H9 (cell line): ENCODE data around the gene PLA2G1B. TPM values are rescaled to one million over a fixed set of nuclear protein-coding genes. Genes with fewer than 3 reads are reported as not detected.

Source experiments
- DNase-seq: peaks from one replicate; pipeline ENCODE4 v3.0.0-alpha.2; 2017
- H2AFZ ChIP-seq: one replicate; pipeline ENCODE4 v1.6.1; 2013; ENCODE audit warnings: mild to moderate bottlenecking, low read length, control low read depth, moderate library complexity
- H2AK5ac ChIP-seq: 2 replicates; pipeline ENCODE4 v1.6.1; 2013; ENCODE audit warnings: low read length, control low read depth, mixed read lengths; ENCODE audit not compliant: insufficient read length
- H2BK120ac ChIP-seq: one replicate; pipeline ENCODE4 v1.6.1; 2013; ENCODE audit warnings: low read depth, mild to moderate bottlenecking, low read length, control low read depth, inconsistent platforms; ENCODE audit not compliant: poor library complexity, severe bottlenecking
- H2BK12ac ChIP-seq: 2 replicates; pipeline ENCODE4 v1.6.1; 2013; ENCODE audit warnings: low read length, control low read depth, mixed read lengths, low read depth; ENCODE audit not compliant: insufficient read length
- H2BK15ac ChIP-seq: 2 replicates; pipeline ENCODE4 v1.6.1; 2013; ENCODE audit warnings: low read depth, low read length, control low read depth
- H2BK20ac ChIP-seq: one replicate; pipeline ENCODE4 v1.6.1; 2013; ENCODE audit warnings: low read depth, mild to moderate bottlenecking, low read length, control low read depth, inconsistent platforms; ENCODE audit not compliant: poor library complexity, severe bottlenecking
- H2BK5ac ChIP-seq: 2 replicates; pipeline ENCODE4 v1.6.1; 2013; ENCODE audit warnings: low read length, control low read depth, mixed read lengths; ENCODE audit not compliant: insufficient read length
- H3K14ac ChIP-seq: 2 replicates; pipeline ENCODE4 v1.6.1; 2013; ENCODE audit warnings: low read length, control low read depth; ENCODE audit not compliant: insufficient read depth
- H3K18ac ChIP-seq: 2 replicates; pipeline ENCODE4 v1.6.1; 2013; ENCODE audit warnings: low read depth, mild to moderate bottlenecking, mixed read lengths, low read length, control low read depth; ENCODE audit not compliant: insufficient read length
- H3K23ac ChIP-seq: 2 replicates; pipeline ENCODE4 v1.6.1; 2013; ENCODE audit warnings: low read length, control low read depth, mixed read lengths, low read depth; ENCODE audit not compliant: insufficient read length
- H3K23me2 ChIP-seq: 2 replicates; pipeline ENCODE4 v1.6.1; 2013; ENCODE audit warnings: low read depth, mild to moderate bottlenecking, mixed read lengths, low read length, control low read depth; ENCODE audit not compliant: insufficient read length, poor library complexity, severe bottlenecking
- H3K27ac ChIP-seq: 2 replicates; pipeline ENCODE4 v1.5.1; 2013; ENCODE audit warnings: low read length, control low read depth, mixed read lengths, low read depth; ENCODE audit not compliant: insufficient read length
- H3K27me3 ChIP-seq: 2 replicates; pipeline ENCODE4 v1.6.1; 2013; ENCODE audit warnings: low read length, control low read depth, inconsistent platforms; ENCODE audit not compliant: insufficient read depth
- H3K4ac ChIP-seq: 2 replicates; pipeline ENCODE4 v1.6.1; 2013; ENCODE audit warnings: low read depth, mild to moderate bottlenecking, control low read depth, inconsistent platforms, low read length, moderate library complexity
- H3K4me1 ChIP-seq: 2 replicates; pipeline ENCODE4 v1.6.1; 2013; ENCODE audit warnings: low read length, control low read depth, inconsistent platforms; ENCODE audit not compliant: insufficient read depth
- H3K4me2 ChIP-seq: 2 replicates; pipeline ENCODE4 v1.6.1; 2013; ENCODE audit warnings: low read length, control low read depth, mixed read lengths; ENCODE audit not compliant: insufficient read length, insufficient read depth
- H3K56ac ChIP-seq: 2 replicates; pipeline ENCODE4 v1.6.1; 2013; ENCODE audit warnings: low read depth, mild to moderate bottlenecking, mixed read lengths, low read length, control low read depth; ENCODE audit not compliant: insufficient read length
- H3K79me1 ChIP-seq: 2 replicates; pipeline ENCODE4 v1.6.1; 2013; ENCODE audit warnings: low read depth, mild to moderate bottlenecking, moderate library complexity, low read length, control low read depth, inconsistent platforms; ENCODE audit not compliant: insufficient read depth, poor library complexity, severe bottlenecking
- H3K79me2 ChIP-seq: 2 replicates; pipeline ENCODE4 v1.6.1; 2013; ENCODE audit warnings: low read length, control low read depth, inconsistent platforms; ENCODE audit not compliant: insufficient read depth
- H3K9ac ChIP-seq: 2 replicates; pipeline ENCODE4 v1.6.1; 2013; ENCODE audit warnings: low read length, control low read depth, mixed read lengths; ENCODE audit not compliant: insufficient read length; ENCODE audit errors: extremely low read depth
- H3K9me3 ChIP-seq: one replicate; pipeline ENCODE4 v1.6.1; 2013; ENCODE audit warnings: low read depth, low read length, inconsistent platforms; ENCODE audit not compliant: control insufficient read depth
- H3T11ph ChIP-seq: one replicate; pipeline ENCODE4 v1.6.1; 2013; ENCODE audit warnings: mild to moderate bottlenecking, low read length, control low read depth, inconsistent platforms
- H4K20me1 ChIP-seq: one replicate; pipeline ENCODE4 v1.6.1; 2013; ENCODE audit not compliant: control insufficient read depth, insufficient read length, insufficient read depth
- H4K5ac ChIP-seq: 2 replicates; pipeline ENCODE4 v1.6.1; 2013; ENCODE audit warnings: low read depth, mild to moderate bottlenecking, mixed read lengths, low read length, control low read depth; ENCODE audit not compliant: insufficient read length
- H4K8ac ChIP-seq: replicated peaks from 2 replicates; pipeline ENCODE4 v1.6.1; 2013; ENCODE audit warnings: low read length, control low read depth, mixed read lengths, low read depth; ENCODE audit not compliant: insufficient read length
- H4K91ac ChIP-seq: 2 replicates; pipeline ENCODE4 v1.6.1; 2013; ENCODE audit warnings: low read depth, mild to moderate bottlenecking, moderate library complexity, mixed read lengths, low read length, control low read depth; ENCODE audit not compliant: insufficient read length
- H3K27ac Mint-ChIP-seq, 3 experiments: 2 replicates in 2 of 3; 3 replicates in 1 of 3; pipeline ENCODE4 v1.8.0; 2020 to 2021; ENCODE audit warnings: mixed read lengths in 3 of 3, mild to moderate bottlenecking in 1 of 3, moderate library complexity in 1 of 3
- H3K27me3 Mint-ChIP-seq: 2 replicates; pipeline ENCODE4 v1.8.0; 2021; ENCODE audit warnings: low read depth, mild to moderate bottlenecking, moderate library complexity, mixed read lengths
- H3K36me3 Mint-ChIP-seq, 3 experiments: 2 replicates in 2 of 3; 3 replicates in 1 of 3; pipeline ENCODE4 v1.8.0; 2020 to 2021; ENCODE audit warnings: low read depth in 3 of 3, mixed read lengths in 3 of 3; ENCODE audit not compliant: insufficient read depth in 1 of 3
- H3K4me1 Mint-ChIP-seq, 2 experiments: 2 replicates each; pipeline ENCODE4 v1.8.0; 2020; ENCODE audit warnings: mixed read lengths in 2 of 2
- H3K4me3 Mint-ChIP-seq, 2 experiments: 2 replicates in 1 of 2; 3 replicates in 1 of 2; pipeline ENCODE4 v1.8.0; 2020 to 2021; ENCODE audit warnings: mild to moderate bottlenecking in 2 of 2, mixed read lengths in 2 of 2, moderate library complexity in 1 of 2
- H3K9me3 Mint-ChIP-seq, 2 experiments: 2 replicates in 1 of 2; 3 replicates in 1 of 2; pipeline ENCODE4 v1.8.0; 2020; ENCODE audit warnings: mild to moderate bottlenecking in 2 of 2, mixed read lengths in 2 of 2, moderate library complexity in 1 of 2
- CTCF ChIP-seq: fragments of 200-600 bp; sonication (generic); conservative IDR thresholded peaks from 3 replicates; pipeline ENCODE4 v1.8.0; 2021; ENCODE audit warnings: antibody characterized with exemption, mild to moderate bottlenecking
- WGBS: extraction: QIAGEN DNeasy Blood & Tissue Kit; methylation state at CpG from one replicate; pipeline ENCODE4 v1.1.7; 2013; ENCODE audit warnings: missing lambda C conversion rate, low lambda C conversion rate, mixed read lengths; ENCODE audit not compliant: insufficient read length; ENCODE audit errors: extremely low coverage; 5-methylcytosine and 5-hydroxymethylcytosine counted together
- total RNA-seq: library from RNA; stranded (reverse); gene quantifications from 2 replicates; pipeline ENCODE4 v1.2.1, GENCODE V29; 2021

Gene PLA2G1B
- total RNA-seq, 1 experiment from 2014 or later, result not detected

GRCh38 chr12:120278137-120279069 lies 49.2 kb downstream of the PLA2G1B start:
- Histone ChIP-seq H3K9ac (no peak overlapping the region), H3T11ph (no peak overlapping the region), H3K4me2 (no peak overlapping the region), H3K79me1 (no peaks in the 10 kb centered on the region), H3K18ac (no peak overlapping the region), H3K23ac (no peak overlapping the region), H2BK20ac (no peak overlapping the region), H3K56ac (no peak overlapping the region), H2BK5ac (no peak overlapping the region), H4K20me1 (no peaks in the 10 kb centered on the region), H2BK12ac (no peak overlapping the region), H4K91ac (no peak overlapping the region), H3K4ac (no peak overlapping the region), H3K14ac (no peak overlapping the region), H2AFZ (no peak overlapping the region), H3K27me3 (no peaks in the 10 kb centered on the region), H3K27ac (no peak overlapping the region), H4K8ac (no peak overlapping the region), H2BK15ac (no peak overlapping the region), H3K4me1 (no peaks in the 10 kb centered on the region), H3K9me3 (peaks cover 6% of the 10 kb centered on the region), H4K5ac (no peak overlapping the region), H3K23me2 (no peaks in the 10 kb centered on the region), H3K79me2 (no peaks in the 10 kb centered on the region), H2AK5ac (no peak overlapping the region), H2BK120ac (no peak overlapping the region)
- H3K4me3 Mint-ChIP-seq, result no peak overlapping the region
- no CpG with 5 or more reads among the region's 57 CpGs for WGBS
- TF ChIP-seq CTCF, result no peak
- no peak overlapping the region for H3K27ac Mint-ChIP-seq
- H3K27me3 Mint-ChIP-seq, result no peaks in the 10 kb centered on the region; the same call in none of the 2 replicates
- DNase-seq, result no peak
- peaks cover 6 to 15% (median 8%) of the 10 kb centered on the region in 3 experiments for H3K36me3 Mint-ChIP-seq
- H3K4me1 Mint-ChIP-seq, result peaks cover 7% of the 10 kb centered on the region in 2 experiments
- peaks cover 14 to 16% of the 10 kb centered on the region in 2 experiments for H3K9me3 Mint-ChIP-seq
